WTC11 (cell line): ENCODE data around the gene ATG16L1.

Source experiments
- ATF6 ChIP-seq: sonication (generic); formaldehyde crosslinking; IDR thresholded peaks from 2 replicates; pipeline ENCODE4 v1.8.1; 2023; ENCODE audit warnings: mild to moderate bottlenecking, missing genetic modification reagents
- CBFB ChIP-seq: sonication (generic); formaldehyde crosslinking; IDR thresholded peaks from 2 replicates; pipeline ENCODE4 v1.8.1; 2022; ENCODE audit warnings: mild to moderate bottlenecking, low read depth, missing genetic modification reagents
- CTCF ChIP-seq: fragments of 200-600 bp; IDR thresholded peaks from 2 replicates; pipeline ENCODE4 v1.8.0; 2022; ENCODE audit warnings: antibody characterized with exemption
- TCF7 ChIP-seq: sonication (generic); formaldehyde crosslinking; IDR thresholded peaks from 2 replicates; pipeline ENCODE4 v1.8.0; 2022; ENCODE audit warnings: mild to moderate bottlenecking, low read depth, missing genetic modification reagents, moderate library complexity
- USF2 ChIP-seq: sonication (generic); formaldehyde crosslinking; IDR thresholded peaks from 2 replicates; pipeline ENCODE4 v1.8.1; 2023; ENCODE audit warnings: mild to moderate bottlenecking, missing genetic modification reagents, moderate library complexity
- ZNF138 ChIP-seq: sonication (generic); formaldehyde crosslinking; conservative IDR thresholded peaks from 2 replicates; pipeline ENCODE4 v1.8.1; 2022; ENCODE audit warnings: mild to moderate bottlenecking, moderate library complexity, missing genetic modification reagents

- no peak for TF ChIP-seq ZNF138 (CRISPR knock-in tag)
- TF ChIP-seq CTCF: no peak
- TF ChIP-seq CBFB: no peak
- no peak for TF ChIP-seq USF2 (CRISPR knock-in tag)
- TF ChIP-seq TCF7: no peak
- no peak for TF ChIP-seq ATF6 (CRISPR knock-in tag)
Measured at GRCh38 chr2:233236820-233237589, 14.5 kb upstream of the ATG16L1 start.
